Right renal cortex interstitium (tissue), 3 donors: ENCODE measurements around the gene CDKN2A. TPM values are rescaled to one million over a fixed set of nuclear protein-coding genes. Genes with fewer than 3 reads are reported as not detected.

Experiments used
- DNase-seq, 3 donors: peaks; one replicate each; pipeline ENCODE4 v3.0.0-alpha.2; 2013; ENCODE audit warnings: low read depth in 3 of 3, low spot score in 2 of 3
- polyA plus RNA-seq, 3 donors: library from polyadenylated mRNA; unstranded; fragments of 120-200 nt; gene quantifications; one replicate each; pipeline ENCODE4 v1.2.1, GENCODE V29; 2013; ENCODE audit not compliant: insufficient read length in 3 of 3

The CDKN2A gene
- polyA plus RNA-seq, 3 donors: not detected

GRCh38 chr9:21958833-21959232 lies 35.4 kb downstream of the CDKN2A start:
- DNase-seq: no peak

GRCh38 chr9:21945606-21946005 lies 48.6 kb downstream of the CDKN2A start:
- no peak for DNase-seq

- no peak for DNase-seq
These were observed 50.7 kb downstream of the CDKN2A start for GRCh38 chr9:21943464-21943863.

GRCh38 chr9:21941337-21941995 lies 52.7 kb downstream of the CDKN2A start:
- DNase-seq: no peak

- DNase-seq: no peak
These were observed 58.0 kb downstream of the CDKN2A start for GRCh38 chr9:21936161-21936560.

GRCh38 chr9:21935631-21936030 lies 58.6 kb downstream of the CDKN2A start:
- no peak for DNase-seq

GRCh38 chr9:21933865-21934264 lies 60.3 kb downstream of the CDKN2A start:
- no peak for DNase-seq

- no peak for DNase-seq
These were observed 60.9 kb downstream of the CDKN2A start for GRCh38 chr9:21933281-21933680.

GRCh38 chr9:21931428-21931827 lies 62.8 kb downstream of the CDKN2A start:
- no peak for DNase-seq

- DNase-seq: no peak
These were observed 66.4 kb downstream of the CDKN2A start for GRCh38 chr9:21927752-21928151.

GRCh38 chr9:21923694-21924093 lies 70.5 kb downstream of the CDKN2A start:
- DNase-seq: no peak

GRCh38 chr9:21919377-21920362 lies 74.5 kb downstream of the CDKN2A start:
- DNase-seq: no peak

Other genes with a start within 250 kb of the CDKN2A start
- gene MTAP, start 191.8 kb downstream of the CDKN2A start, polyA plus RNA-seq: 10 to 100 TPM; 38.6 to 44.2 (median 42.7) TPM
- gene CDKN2B-AS1, start 399 bp upstream of the CDKN2A start, polyA plus RNA-seq: under 1 TPM in 2 of 3 donors, not detected in 1; 0.10 to 0.14 TPM
- gene CDKN2B, start 14.9 kb upstream of the CDKN2A start, polyA plus RNA-seq: under 1 TPM; 0.12 to 0.23 (median 0.19) TPM